GM11168 (cell line): ENCODE measurements around the gene WIPF2.

Experiments
- in situ Hi-C: fragments of 300-500 bp; cut with MboI; formaldehyde crosslinking; loops from one replicate; pipeline ENCODE4 v1.12.0; 2022; ENCODE audit warnings: low sequenced_read_pairs; ENCODE audit not compliant: unreplicated experiment

WIPF2 gene

GRCh38 chr17:40321524-40321929, 102.4 kb downstream of the WIPF2 start:
- in situ Hi-C loops, result no loop called here

GRCh38 chr17:40321961-40322357, 102.9 kb downstream of the WIPF2 start:
- in situ Hi-C loops, result no loop called here

- in situ Hi-C loops, result no loop called here
Measured at GRCh38 chr17:40322358-40323315, 103.5 kb downstream of the WIPF2 start.

GRCh38 chr17:40323391-40324381, 104.6 kb downstream of the WIPF2 start:
- in situ Hi-C loops, result no loop called here

GRCh38 chr17:40325156-40326013, 106.3 kb downstream of the WIPF2 start:
- in situ Hi-C loops, result no loop called here

GRCh38 chr17:40326014-40326831, 107.1 kb downstream of the WIPF2 start:
- in situ Hi-C loops, result no loop called here

- in situ Hi-C loops, result no loop called here
Measured at GRCh38 chr17:40326832-40327199, 107.7 kb downstream of the WIPF2 start.

GRCh38 chr17:40327244-40327729, 108.2 kb downstream of the WIPF2 start:
- in situ Hi-C loops, result no loop called here

- in situ Hi-C loops, result no loop called here
Measured at GRCh38 chr17:40327735-40328385, 108.8 kb downstream of the WIPF2 start.

GRCh38 chr17:40328386-40328766, 109.3 kb downstream of the WIPF2 start:
- in situ Hi-C loops, result no loop called here

- in situ Hi-C loops, result no loop called here
Measured at GRCh38 chr17:40329839-40330794, 111.0 kb downstream of the WIPF2 start.

- in situ Hi-C loops, result no loop called here
Measured at GRCh38 chr17:40330850-40331470, 111.9 kb downstream of the WIPF2 start.

GRCh38 chr17:40331743-40332641, 112.9 kb downstream of the WIPF2 start:
- in situ Hi-C loops, result no loop called here
